ENCODE results near the gene ESYT1. TPM values are rescaled to one million over a fixed set of nuclear protein-coding genes. Genes with fewer than 3 reads are reported as not detected.

Gene ESYT1
- total RNA-seq, 1 experiment from 2014 or later: 107 TPM

GRCh38 chr12:56158029-56158925, 30.2 kb downstream of the ESYT1 start, which contains the start of gene MYL6:
TSS of gene MYL6 (plus strand) at chr12:56158359. CDS start at chr12:56158402, 43 bp downstream.
- intact Hi-C loops (cut with micrococcal nuclease; ENCODE audit: unreplicated experiment): no loop called here
- DNase-seq (ENCODE audit: low spot score): peak; percentile 99
- no peaks in the 10 kb centered on the region for H3K9me3 ChIP-seq (ENCODE audit: low read depth, low read length, poor library complexity, severe bottlenecking)
- H3K27me3 ChIP-seq (replicated peaks; ENCODE audit: insufficient read depth, low read depth, low read length, poor library complexity): no peaks in the 10 kb centered on the region
- POLR2A ChIA-PET (ENCODE audit: low non-redundant PET): no interaction called here
- TF ChIP-seq CTCF (conservative IDR thresholded peaks at IDR 0.05; ENCODE audit: low read depth, low read length) (no peak), EZH2 (IDR thresholded peaks at IDR 0.05; ENCODE audit: borderline replicate concordance, low read depth, low read length, poor library complexity, severe bottlenecking) (no peak)
- H3K27ac ChIP-seq (ENCODE audit: low read depth, low read length, poor library complexity, severe bottlenecking): peak within 1 kb of the TSS; percentile 95
- H3K4me1 ChIP-seq (ENCODE audit: insufficient read depth, low read length, poor library complexity, severe bottlenecking): peaks cover 35% of the 10 kb centered on the region
- no TSS peak for BruUV-seq (replicated peaks)
- peak within 1 kb of the TSS; percentile 78 for H3K4me3 ChIP-seq (ENCODE audit: low read depth, low read length, poor library complexity, severe bottlenecking)
- H3K36me3 ChIP-seq (ENCODE audit: insufficient read depth, low read length, poor library complexity, severe bottlenecking): peaks cover 37% of the 10 kb centered on the region
- CTCF ChIA-PET: interaction anchor here (0.6 to 1.1 kb wide), 2 partner anchors 31 to 163 kb away, joined by 3 to 6 read pairs; partner anchors contain the start of gene SMARCC2

- Histone ChIP-seq H3K4me1 (ENCODE audit: insufficient read depth, low read length, poor library complexity, severe bottlenecking) (peaks cover 30% of the 10 kb centered on the region), H3K36me3 (ENCODE audit: insufficient read depth, low read length, poor library complexity, severe bottlenecking) (peaks cover 44% of the 10 kb centered on the region), H3K27ac (ENCODE audit: low read depth, low read length, poor library complexity, severe bottlenecking) (peak overlapping the region; percentile 95), H3K4me3 (ENCODE audit: low read depth, low read length, poor library complexity, severe bottlenecking) (peak overlapping the region; percentile 78), H3K27me3 (replicated peaks; ENCODE audit: insufficient read depth, low read depth, low read length, poor library complexity) (no peaks in the 10 kb centered on the region), H3K9me3 (ENCODE audit: low read depth, low read length, poor library complexity, severe bottlenecking) (no peaks in the 10 kb centered on the region)
- BruUV-seq (replicated peaks): TSS peak; percentile 64
- TF ChIP-seq EZH2 (IDR thresholded peaks at IDR 0.05; ENCODE audit: borderline replicate concordance, low read depth, low read length, poor library complexity, severe bottlenecking) (no peak), CTCF (conservative IDR thresholded peaks at IDR 0.05; ENCODE audit: low read depth, low read length) (no peak)
- ChIA-PET CTCF (interaction anchor here (1.1 kb wide), 1 partner anchor 30 kb away, joined by 3 read pairs; the partner anchor contains the start of gene SMARCC2), POLR2A (ENCODE audit: low non-redundant PET) (no interaction called here)
- intact Hi-C loops (cut with micrococcal nuclease; ENCODE audit: unreplicated experiment): no loop called here
- DNase-seq (ENCODE audit: low spot score): peak; percentile 53
These were observed 30.9 kb downstream of the ESYT1 start for GRCh38 chr12:56158926-56159461.

GRCh38 chr12:56159482-56160192, 31.6 kb downstream of the ESYT1 start:
- no peaks in the 10 kb centered on the region for H3K9me3 ChIP-seq (ENCODE audit: low read depth, low read length, poor library complexity, severe bottlenecking)
- peaks cover 29% of the 10 kb centered on the region for H3K4me1 ChIP-seq (ENCODE audit: insufficient read depth, low read length, poor library complexity, severe bottlenecking)
- peak overlapping the region; percentile 95 for H3K27ac ChIP-seq (ENCODE audit: low read depth, low read length, poor library complexity, severe bottlenecking)
- intact Hi-C loops (cut with micrococcal nuclease; ENCODE audit: unreplicated experiment): no loop called here
- H3K27me3 ChIP-seq (replicated peaks; ENCODE audit: insufficient read depth, low read depth, low read length, poor library complexity): no peaks in the 10 kb centered on the region
- no TSS peak for BruUV-seq (replicated peaks)
- ChIA-PET CTCF (interaction anchor here (1.1 kb wide), 1 partner anchor 30 kb away, joined by 3 read pairs; the partner anchor contains the start of gene SMARCC2), POLR2A (ENCODE audit: low non-redundant PET) (no interaction called here)
- H3K4me3 ChIP-seq (ENCODE audit: low read depth, low read length, poor library complexity, severe bottlenecking): peak overlapping the region; percentile 78
- no peak for DNase-seq (ENCODE audit: low spot score)
- TF ChIP-seq EZH2 (IDR thresholded peaks at IDR 0.05; ENCODE audit: borderline replicate concordance, low read depth, low read length, poor library complexity, severe bottlenecking) (no peak), CTCF (conservative IDR thresholded peaks at IDR 0.05; ENCODE audit: low read depth, low read length) (no peak)
- H3K36me3 ChIP-seq (ENCODE audit: insufficient read depth, low read length, poor library complexity, severe bottlenecking): peaks cover 50% of the 10 kb centered on the region

Data from A673 (cell line).